ENCODE data around the gene ERAP2. TPM values are rescaled to one million over a fixed set of nuclear protein-coding genes. Genes with fewer than 3 reads are reported as not detected.

Gene ERAP2
- total RNA-seq, 6 donors from 2014 or later = 19.9 to 24.8 (median 22.1) TPM

DNA sequence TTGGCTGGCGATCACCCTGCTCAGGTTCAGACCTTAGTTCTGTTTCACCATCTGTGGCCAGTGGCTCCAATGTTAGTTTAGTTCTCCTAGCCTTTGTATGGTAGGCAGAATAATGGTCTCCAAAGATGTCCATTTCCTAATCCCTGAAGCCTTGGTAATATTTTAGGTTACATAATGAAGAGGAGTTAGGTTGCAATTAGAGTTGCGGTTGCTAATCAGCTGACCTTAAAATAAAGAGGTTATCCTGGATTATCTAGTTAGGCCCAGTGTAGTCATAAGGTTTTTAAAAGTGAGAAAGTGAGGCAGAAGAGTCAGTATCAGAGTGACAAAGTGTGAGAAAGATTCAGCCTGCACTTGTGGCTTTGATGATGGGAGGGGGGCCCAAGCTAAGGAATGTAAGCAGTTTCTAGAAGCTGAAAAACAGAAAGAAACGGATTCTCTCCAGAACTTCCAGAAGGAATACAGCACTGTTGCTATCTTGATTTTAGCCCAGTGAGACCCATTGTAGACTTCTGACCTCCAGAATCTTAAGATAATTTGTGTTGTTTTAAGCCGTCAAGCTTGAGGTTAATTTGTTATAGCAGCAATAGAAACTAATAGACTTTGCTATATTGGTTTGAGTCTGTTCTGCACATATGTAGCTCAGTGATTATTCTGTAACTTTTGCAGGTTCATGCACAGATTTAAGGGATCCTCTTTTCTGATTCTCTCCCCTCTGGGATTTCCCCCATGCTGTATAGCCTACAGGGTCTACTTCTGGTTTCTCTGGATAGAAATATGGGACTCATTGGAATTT, 81.2 kb downstream of the ERAP2 start:
- DNase-seq (no peak), ATAC-seq (ENCODE audit: low FRiP score in 2 of 2) (peak in 1 of 2 donors; percentile 12)
- H3K9me3 ChIP-seq = no peaks in the 10 kb centered on the region
- H3K36me3 ChIP-seq = no peaks in the 10 kb centered on the region
- TF ChIP-seq EP300 (IDR thresholded peaks at IDR 0.05) = no peak
- no peak for TF ChIP-seq POLR2AphosphoS5 (IDR thresholded peaks at IDR 0.05)
- no peak for TF ChIP-seq CTCF (IDR thresholded peaks at IDR 0.05)
- TF ChIP-seq POLR2A (IDR thresholded peaks at IDR 0.05) = no peak
- H3K27me3 ChIP-seq = no peaks in the 10 kb centered on the region
- H3K4me3 ChIP-seq = no peak overlapping the region
- H3K27ac ChIP-seq = peak overlapping the region in 1 of 4 donors; percentile 40
- WGBS, 2 donors = 65 to 76% methylated on average over 4 of the region's 4 CpGs
- H3K4me1 ChIP-seq = peaks cover 10 to 14% (median 11%) of the 10 kb centered on the region in 4 donors

- no peak for DNase-seq
- ATAC-seq (ENCODE audit: low FRiP score in 2 of 2) = no peak
- Histone ChIP-seq H3K27me3 (no peaks in the 10 kb centered on the region), H3K27ac (no peak overlapping the region), H3K4me3 (no peak overlapping the region), H3K9me3 (no peaks in the 10 kb centered on the region), H3K4me1 (peaks cover 18 to 24% (median 20%) of the 10 kb centered on the region in 4 donors), H3K36me3 (no peaks in the 10 kb centered on the region)
- 94 to 95% methylated on average over 5 of the region's 5 CpGs for WGBS, 2 donors
- TF ChIP-seq POLR2AphosphoS5 (IDR thresholded peaks at IDR 0.05) (no peak), POLR2A (IDR thresholded peaks at IDR 0.05) (no peak), EP300 (IDR thresholded peaks at IDR 0.05) (no peak), CTCF (IDR thresholded peaks at IDR 0.05) (no peak)
Observed at GRCh38 chr5:96958977-96959376, 82.7 kb downstream of the ERAP2 start.

DNA sequence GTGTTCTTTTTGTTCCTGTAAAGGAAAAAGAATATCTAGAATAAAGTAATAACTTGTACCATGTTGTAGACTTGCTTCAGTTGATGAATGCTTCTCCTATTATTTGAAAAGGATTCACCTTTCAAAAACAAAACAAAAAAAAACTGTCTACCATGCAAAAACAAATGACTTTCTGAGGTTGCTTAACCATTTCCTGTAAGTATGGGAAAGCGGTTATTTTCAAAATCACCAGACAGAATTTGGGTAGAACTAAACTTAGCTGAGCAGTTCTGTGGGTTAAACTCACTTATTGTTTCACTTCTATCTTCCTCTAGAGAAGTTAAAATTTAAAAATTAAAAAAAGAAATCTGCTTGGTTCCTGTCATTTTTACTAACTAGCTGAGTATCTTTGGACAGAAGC, 84.8 kb downstream of the ERAP2 start:
- TF ChIP-seq POLR2A (IDR thresholded peaks at IDR 0.05) (no peak), POLR2AphosphoS5 (IDR thresholded peaks at IDR 0.05) (peak in 1 of 2 donors; percentile 17)
- H3K27me3 ChIP-seq = no peaks in the 10 kb centered on the region
- H3K27ac ChIP-seq = no peak overlapping the region
- no peak overlapping the region for H3K4me3 ChIP-seq
- ATAC-seq (ENCODE audit: low FRiP score in 2 of 2) (no peak), DNase-seq (no peak)
- H3K36me3 ChIP-seq = no peaks in the 10 kb centered on the region
- no peaks in the 10 kb centered on the region for H3K9me3 ChIP-seq
- peaks cover 16 to 24% (median 20%) of the 10 kb centered on the region in 4 donors for H3K4me1 ChIP-seq
- WGBS, 2 donors = 57 to 69% methylated on average over 1 of the region's 1 CpG

- no peak for TF ChIP-seq POLR2AphosphoS5 (IDR thresholded peaks at IDR 0.05)
- no peak for TF ChIP-seq CTCF (IDR thresholded peaks at IDR 0.05)
- TF ChIP-seq POLR2A (IDR thresholded peaks at IDR 0.05) = no peak
- no peak for TF ChIP-seq EP300 (IDR thresholded peaks at IDR 0.05)
- Histone ChIP-seq H3K36me3 (no peaks in the 10 kb centered on the region), H3K9me3 (no peaks in the 10 kb centered on the region), H3K27ac (peak overlapping the region; percentile 5 to 55 (median 14)), H3K4me3 (no peak overlapping the region), H3K27me3 (no peaks in the 10 kb centered on the region), H3K4me1 (peaks cover 18 to 24% (median 19%) of the 10 kb centered on the region in 4 donors)
- ATAC-seq (ENCODE audit: low FRiP score in 2 of 2) (peak in 1 of 2 donors; percentile 10), DNase-seq (no peak)
- 71 to 90% methylated on average over 4 of the region's 4 CpGs for WGBS, 2 donors
Observed at GRCh38 chr5:96962540-96962991, 86.3 kb downstream of the ERAP2 start.

GRCh38 chr5:96963267-96963666, 87.0 kb downstream of the ERAP2 start:
- ATAC-seq (ENCODE audit: low FRiP score in 2 of 2) (peak; percentile 46 to 89), DNase-seq (peak in 1 of 2 donors; percentile 24)
- no peaks in the 10 kb centered on the region for H3K36me3 ChIP-seq
- no peak overlapping the region for H3K4me3 ChIP-seq
- H3K27ac ChIP-seq = peak overlapping the region in 3 of 4 donors; percentile 5 to 55 (median 9)
- TF ChIP-seq POLR2AphosphoS5 (IDR thresholded peaks at IDR 0.05) (no peak), POLR2A (IDR thresholded peaks at IDR 0.05) (no peak)
- WGBS, 2 donors = 16 to 30% methylated on average over 3 of the region's 3 CpGs
- peaks cover 24 to 29% (median 26%) of the 10 kb centered on the region in 4 donors for H3K4me1 ChIP-seq
- no peaks in the 10 kb centered on the region for H3K9me3 ChIP-seq
- H3K27me3 ChIP-seq = no peaks in the 10 kb centered on the region
